GM21723 (cell line): ENCODE data around the gene MYADM.

Source experiments
- ATAC-seq: cut with Tn5 transposase; IDR thresholded peaks from one replicate; pipeline ENCODE4 v1.9.1; 2021; ENCODE audit warnings: mild to moderate bottlenecking, moderate library complexity; ENCODE audit not compliant: unreplicated experiment

The MYADM gene

GRCh38 chr19:53884256-53884655, 16.6 kb downstream of the MYADM start:
- ATAC-seq, result no peak

- no peak for ATAC-seq
Measured at GRCh38 chr19:53885036-53885435, 17.4 kb downstream of the MYADM start.

- no peak for ATAC-seq
Measured at GRCh38 chr19:53892301-53892980, 24.8 kb downstream of the MYADM start.

- ATAC-seq, result no peak
Measured at GRCh38 chr19:53892981-53893325, 25.3 kb downstream of the MYADM start.

GRCh38 chr19:53894707-53895106, 27.0 kb downstream of the MYADM start:
- no peak for ATAC-seq

- no peak for ATAC-seq
Measured at GRCh38 chr19:53896682-53897081, 29.0 kb downstream of the MYADM start.

GRCh38 chr19:53897459-53897858, 29.8 kb downstream of the MYADM start:
- no peak for ATAC-seq

GRCh38 chr19:53898166-53898565, 30.5 kb downstream of the MYADM start:
- no peak for ATAC-seq

GRCh38 chr19:53898636-53899341, 31.1 kb downstream of the MYADM start:
- no peak for ATAC-seq

GRCh38 chr19:53900191-53900860, 32.6 kb downstream of the MYADM start:
- ATAC-seq, result no peak

GRCh38 chr19:53903055-53903680, 35.5 kb downstream of the MYADM start:
- no peak for ATAC-seq

GRCh38 chr19:53904909-53905308, 37.2 kb downstream of the MYADM start:
- ATAC-seq, result no peak

GRCh38 chr19:53905787-53906186, 38.1 kb downstream of the MYADM start:
- no peak for ATAC-seq

- ATAC-seq, result no peak
Measured at GRCh38 chr19:53906211-53907192, 38.8 kb downstream of the MYADM start.

- ATAC-seq, result no peak
Measured at GRCh38 chr19:53907193-53907581, 39.5 kb downstream of the MYADM start.

GRCh38 chr19:53907690-53908089, 40.0 kb downstream of the MYADM start:
- no peak for ATAC-seq

- ATAC-seq, result no peak
Measured at GRCh38 chr19:53908106-53908934, 40.6 kb downstream of the MYADM start.

- ATAC-seq, result no peak
Measured at GRCh38 chr19:53908935-53909415, 41.3 kb downstream of the MYADM start, which contains the start of gene CACNG7. Gene CACNG7, plus strand, starts transcription at chr19:53909278. Its CDS starts 3,554 bp downstream, at chr19:53912832.

- no peak for ATAC-seq
Measured at GRCh38 chr19:53909471-53910169, 41.9 kb downstream of the MYADM start.
